ENCODE data around the gene KMT2B.
A peak's percentile ranks its signal among the peaks of the same experiment; 100 is the strongest.

KMT2B gene

GRCh38 chr19:35745328-35746086, 27.7 kb downstream of the KMT2B start, which contains the start of the genes PSENEN and U2AF1L4:
Gene PSENEN (plus strand): TSS chr19:35745651. CDS start chr19:35745931, 280 bp downstream.
Gene U2AF1L4 (minus strand): TSS chr19:35745418. CDS start chr19:35745391, 27 bp downstream.
- H3K27ac ChIP-seq (ENCODE audit: low read depth, low read length, poor library complexity, severe bottlenecking) = peak within 1 kb of the TSS; percentile 97
- TF ChIP-seq EZH2 (IDR thresholded peaks at IDR 0.05; ENCODE audit: borderline replicate concordance, low read length) = no peak
- TF ChIP-seq CTCF (IDR thresholded peaks at IDR 0.05; ENCODE audit: low read length) = no peak
- H3K4me3 ChIP-seq (ENCODE audit: low read depth, low read length, poor library complexity, severe bottlenecking) = peak within 1 kb of the TSS; percentile 91
- H3K4me1 ChIP-seq (ENCODE audit: insufficient read depth, low read length, severe bottlenecking) = peaks cover 68% of the 10 kb centered on the region
- no peak within 1 kb of the TSS for H2AFZ ChIP-seq (ENCODE audit: low read length)
- peak within 1 kb of the TSS; percentile 92 for H3K9ac ChIP-seq (ENCODE audit: low read length)
- no peaks in the 10 kb centered on the region for H4K20me1 ChIP-seq (ENCODE audit: insufficient read depth, low read length)
- no peaks in the 10 kb centered on the region for H3K9me3 ChIP-seq (ENCODE audit: low read length)
- H3K9me2 ChIP-seq (ENCODE audit: low read depth, low read length) = no peaks in the 10 kb centered on the region
- H3K36me3 ChIP-seq (ENCODE audit: insufficient read depth, low read length) = no peaks in the 10 kb centered on the region
- H3K79me2 ChIP-seq (ENCODE audit: insufficient read depth, low read length) = no peaks in the 10 kb centered on the region
- H3K4me2 ChIP-seq (ENCODE audit: low read length) = peak within 1 kb of the TSS; percentile 87
- H3F3A ChIP-seq (ENCODE audit: insufficient read depth, low read length) = no peaks in the 10 kb centered on the region
- H3K27me3 ChIP-seq (ENCODE audit: insufficient read depth, low read length) = no peaks in the 10 kb centered on the region

GRCh38 chr19:35746087-35746462, 28.3 kb downstream of the KMT2B start:
- Histone ChIP-seq H3K4me1 (ENCODE audit: insufficient read depth, low read length, severe bottlenecking) (peaks cover 63% of the 10 kb centered on the region), H3K4me3 (ENCODE audit: low read depth, low read length, poor library complexity, severe bottlenecking) (peak overlapping the region; percentile 91), H3K9me2 (ENCODE audit: low read depth, low read length) (no peaks in the 10 kb centered on the region), H3K36me3 (ENCODE audit: insufficient read depth, low read length) (no peaks in the 10 kb centered on the region), H3K27me3 (ENCODE audit: insufficient read depth, low read length) (no peaks in the 10 kb centered on the region), H3K9me3 (ENCODE audit: low read length) (no peaks in the 10 kb centered on the region), H3F3A (ENCODE audit: insufficient read depth, low read length) (no peaks in the 10 kb centered on the region), H3K9ac (ENCODE audit: low read length) (peak overlapping the region; percentile 90), H3K4me2 (ENCODE audit: low read length) (peak overlapping the region; percentile 87), H2AFZ (ENCODE audit: low read length) (no peak overlapping the region), H4K20me1 (ENCODE audit: insufficient read depth, low read length) (no peaks in the 10 kb centered on the region), H3K27ac (ENCODE audit: low read depth, low read length, poor library complexity, severe bottlenecking) (peak overlapping the region; percentile 57), H3K79me2 (ENCODE audit: insufficient read depth, low read length) (no peaks in the 10 kb centered on the region)
- TF ChIP-seq EZH2 (IDR thresholded peaks at IDR 0.05; ENCODE audit: borderline replicate concordance, low read length) = no peak
- no peak for TF ChIP-seq CTCF (IDR thresholded peaks at IDR 0.05; ENCODE audit: low read length)

- Histone ChIP-seq H3K4me2 (ENCODE audit: low read length) (peak overlapping the region; percentile 87), H4K20me1 (ENCODE audit: insufficient read depth, low read length) (no peaks in the 10 kb centered on the region), H3K4me3 (ENCODE audit: low read depth, low read length, poor library complexity, severe bottlenecking) (peak overlapping the region; percentile 91), H3K36me3 (ENCODE audit: insufficient read depth, low read length) (no peaks in the 10 kb centered on the region), H2AFZ (ENCODE audit: low read length) (no peak overlapping the region), H3K79me2 (ENCODE audit: insufficient read depth, low read length) (no peaks in the 10 kb centered on the region), H3F3A (ENCODE audit: insufficient read depth, low read length) (no peaks in the 10 kb centered on the region), H3K9me3 (ENCODE audit: low read length) (no peaks in the 10 kb centered on the region), H3K27me3 (ENCODE audit: insufficient read depth, low read length) (no peaks in the 10 kb centered on the region), H3K27ac (ENCODE audit: low read depth, low read length, poor library complexity, severe bottlenecking) (no peak overlapping the region), H3K9me2 (ENCODE audit: low read depth, low read length) (no peaks in the 10 kb centered on the region), H3K9ac (ENCODE audit: low read length) (peak overlapping the region; percentile 90; the same call in 1 of the 2 replicates), H3K4me1 (ENCODE audit: insufficient read depth, low read length, severe bottlenecking) (peaks cover 59% of the 10 kb centered on the region)
- TF ChIP-seq EZH2 (IDR thresholded peaks at IDR 0.05; ENCODE audit: borderline replicate concordance, low read length) (no peak), CTCF (IDR thresholded peaks at IDR 0.05; ENCODE audit: low read length) (no peak)
Measured at GRCh38 chr19:35746531-35746930, 28.7 kb downstream of the KMT2B start.

Data from OCI-LY1 (cell line).